ENCODE data around the gene SLC25A12.

The SLC25A12 gene

GRCh38 chr2:171846894-171847293 lies 47.1 kb downstream of the SLC25A12 start:
- no peak overlapping the region for H3K4me3 ChIP-seq (ENCODE audit: low read depth, low read length)
- DNase-seq (ENCODE audit: low read depth): no peak
- TF ChIP-seq CTCF (IDR thresholded peaks at IDR 0.05; ENCODE audit: low read depth, low read length): no peak
- TF ChIP-seq POLR2A (IDR thresholded peaks at IDR 0.05; ENCODE audit: extremely low read depth, insufficient read length): no peak
- TF ChIP-seq, protein P1, sequence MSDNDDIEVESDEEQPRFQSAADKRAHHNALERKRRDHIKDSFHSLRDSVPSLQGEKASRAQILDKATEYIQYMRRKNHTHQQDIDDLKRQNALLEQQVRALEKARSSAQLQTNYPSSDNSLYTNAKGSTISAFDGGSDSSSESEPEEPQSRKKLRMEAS (IDR thresholded peaks at IDR 0.05; ENCODE audit: low read depth, low read length): no peak
- no peak for TF ChIP-seq MYC (IDR thresholded peaks at IDR 0.05; ENCODE audit: low read depth, low read length)

DNA sequence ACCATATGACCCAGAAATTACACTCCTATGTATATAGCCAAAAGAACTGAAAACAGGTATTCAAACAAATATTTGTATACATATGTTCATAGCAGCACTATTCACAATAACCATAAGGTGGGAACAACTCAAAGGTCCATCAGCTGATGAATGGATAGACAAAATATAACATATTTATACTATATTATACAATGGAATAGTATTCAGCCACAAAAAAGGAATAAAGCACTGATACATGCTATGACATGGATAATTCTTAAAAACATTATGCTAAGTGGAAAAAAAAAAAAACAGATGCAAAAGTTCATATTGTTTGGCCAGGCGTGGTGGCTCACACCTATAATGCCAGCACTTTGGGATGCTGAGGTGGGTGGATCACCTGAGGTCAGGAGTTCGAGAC lies 52.0 kb downstream of the SLC25A12 start:
- no peak for DNase-seq (ENCODE audit: low read depth)
- TF ChIP-seq MYC (IDR thresholded peaks at IDR 0.05; ENCODE audit: low read depth, low read length) (no peak), CTCF (IDR thresholded peaks at IDR 0.05; ENCODE audit: low read depth, low read length) (no peak), POLR2A (IDR thresholded peaks at IDR 0.05; ENCODE audit: extremely low read depth, insufficient read length) (no peak)
- no peak overlapping the region for H3K4me3 ChIP-seq (ENCODE audit: low read depth, low read length)

GRCh38 chr2:171837736-171838135 lies 56.3 kb downstream of the SLC25A12 start:
- TF ChIP-seq, protein P1 (IDR thresholded peaks at IDR 0.05; ENCODE audit: low read depth, low read length): no peak
- TF ChIP-seq CTCF (IDR thresholded peaks at IDR 0.05; ENCODE audit: low read depth, low read length) (no peak), POLR2A (IDR thresholded peaks at IDR 0.05; ENCODE audit: extremely low read depth, insufficient read length) (no peak), MYC (IDR thresholded peaks at IDR 0.05; ENCODE audit: low read depth, low read length) (no peak)
- DNase-seq (ENCODE audit: low read depth): no peak
- no peak overlapping the region for H3K4me3 ChIP-seq (ENCODE audit: low read depth, low read length)

DNA sequence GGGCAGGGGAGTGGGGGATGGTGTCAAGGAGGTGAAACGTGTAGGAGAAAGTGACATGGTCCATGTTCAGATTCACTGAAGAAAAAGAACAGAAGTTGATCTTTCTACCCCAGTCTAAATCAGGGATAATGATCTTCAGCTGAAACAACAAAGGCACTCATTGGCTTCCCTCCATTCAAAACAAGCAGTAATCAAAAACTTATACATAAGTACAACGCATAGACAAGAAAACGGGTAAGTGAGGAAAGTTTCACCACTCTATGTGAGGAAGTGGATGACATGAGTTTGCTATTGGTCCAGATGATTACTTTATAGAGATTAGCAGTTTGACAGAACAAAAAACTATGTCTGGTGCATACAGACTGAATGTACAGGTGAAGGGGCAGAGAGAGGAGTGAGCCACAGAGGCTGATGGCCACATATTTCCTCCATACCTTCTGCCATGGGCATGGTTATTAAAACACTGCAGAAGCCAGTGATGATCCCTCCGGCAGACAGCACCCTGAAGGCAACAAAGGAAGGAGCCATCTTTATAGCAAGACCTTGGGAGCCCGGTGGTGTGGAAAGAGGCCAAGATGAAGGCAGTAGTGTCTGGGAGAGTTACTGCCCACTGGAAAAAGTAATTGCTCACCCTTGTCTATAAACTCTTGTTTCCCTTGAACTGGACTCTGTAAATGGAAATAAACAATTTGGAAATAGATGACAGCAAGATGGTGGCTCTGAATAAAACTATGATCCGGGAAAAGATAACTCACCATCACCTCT lies 57.7 kb downstream of the SLC25A12 start:
- no peak for DNase-seq (ENCODE audit: low read depth)
- TF ChIP-seq POLR2A (IDR thresholded peaks at IDR 0.05; ENCODE audit: extremely low read depth, insufficient read length): no peak
- H3K4me3 ChIP-seq (ENCODE audit: low read depth, low read length): no peak overlapping the region

DNA sequence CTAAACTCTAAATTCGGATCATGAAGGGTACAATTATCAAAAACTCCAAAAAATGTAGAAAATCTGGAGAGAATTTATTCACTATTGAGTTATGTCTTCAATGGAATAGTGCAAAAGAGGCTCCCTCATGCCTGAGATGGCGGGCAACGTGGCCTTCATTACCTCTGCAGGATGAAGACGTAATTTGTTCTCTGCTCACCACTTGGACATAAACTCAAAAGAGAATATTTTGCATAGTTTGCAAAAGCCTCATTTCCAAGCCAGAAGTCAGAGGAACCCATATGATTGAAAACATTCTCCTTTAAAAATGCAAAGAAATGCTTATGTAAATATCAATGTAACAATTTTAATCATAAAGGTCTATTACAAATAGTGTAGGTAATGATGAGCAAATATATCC lies 58.7 kb downstream of the SLC25A12 start:
- no peak for TF ChIP-seq POLR2A (IDR thresholded peaks at IDR 0.05; ENCODE audit: extremely low read depth, insufficient read length)
- TF ChIP-seq CTCF (IDR thresholded peaks at IDR 0.05; ENCODE audit: low read depth, low read length): no peak
- TF ChIP-seq, protein P1 (IDR thresholded peaks at IDR 0.05; ENCODE audit: low read depth, low read length): no peak
- no peak for TF ChIP-seq MYC (IDR thresholded peaks at IDR 0.05; ENCODE audit: low read depth, low read length)
- no peak for DNase-seq (ENCODE audit: low read depth)
- no peak overlapping the region for H3K4me3 ChIP-seq (ENCODE audit: low read depth, low read length)

GRCh38 chr2:171834286-171834685 lies 59.8 kb downstream of the SLC25A12 start:
- TF ChIP-seq CTCF (IDR thresholded peaks at IDR 0.05; ENCODE audit: low read depth, low read length): no peak
- no peak overlapping the region for H3K4me3 ChIP-seq (ENCODE audit: low read depth, low read length)
- no peak for DNase-seq (ENCODE audit: low read depth)
